ENCODE results near the gene DENND10.
A peak's percentile ranks its signal among the peaks of the same experiment; 100 is the strongest.
"Not testable (repeated sequence)": the region's sequence is repeated elsewhere in the genome, so short reads cannot be mapped to it uniquely, and the experiment has no call there.

The DENND10 gene

DNA sequence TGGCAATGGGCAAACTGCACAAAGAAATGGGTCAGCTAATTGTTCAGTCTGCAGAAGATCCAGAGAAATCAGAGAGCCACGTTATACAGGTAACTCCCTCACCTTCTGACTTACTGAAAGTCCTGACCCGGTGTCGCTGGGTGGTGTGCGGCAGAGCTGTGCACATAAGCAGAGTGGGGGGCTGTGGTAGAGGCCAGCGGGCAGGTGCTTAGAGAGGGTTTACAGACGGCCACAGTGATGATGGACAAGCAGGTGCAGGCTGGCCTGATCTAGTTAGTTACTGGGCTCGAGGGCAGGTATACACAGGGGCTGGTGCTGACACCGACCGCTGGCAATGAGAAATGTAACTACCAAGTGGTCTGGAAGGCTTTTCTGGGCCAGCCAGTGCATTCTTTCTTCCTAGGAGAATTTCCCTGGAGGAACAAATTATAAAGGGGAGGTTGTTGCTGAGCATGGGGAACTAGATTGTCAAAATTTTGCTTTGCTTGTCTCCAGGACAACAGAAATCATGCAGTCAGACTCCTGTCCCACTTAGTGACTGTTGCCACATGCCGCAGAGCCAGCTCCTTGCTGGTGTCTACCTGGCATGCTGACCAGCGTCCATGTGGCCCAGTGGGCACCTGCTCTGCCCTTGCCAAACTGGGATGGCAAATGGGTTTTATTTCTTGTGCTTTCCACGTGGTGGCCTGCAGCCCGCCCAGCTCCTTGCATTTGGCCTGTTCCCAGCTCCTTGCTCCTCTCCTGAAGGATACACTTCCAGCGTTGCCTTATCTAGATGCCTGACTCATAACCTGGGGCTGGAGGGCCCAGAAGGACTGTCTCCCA lies 28.8 kb downstream of the DENND10 start:
- H3K4me3 Mint-ChIP-seq: no peak overlapping the region
- no peaks in the 10 kb centered on the region for H3K9me3 Mint-ChIP-seq
- peaks cover 57% of the 10 kb centered on the region for H3K36me3 Mint-ChIP-seq (ENCODE audit: low read depth)
- H3K27me3 Mint-ChIP-seq (ENCODE audit: low read depth): no peaks in the 10 kb centered on the region
- no peaks in the 10 kb centered on the region for H3K4me1 Mint-ChIP-seq
- TF ChIP-seq, protein P1, sequence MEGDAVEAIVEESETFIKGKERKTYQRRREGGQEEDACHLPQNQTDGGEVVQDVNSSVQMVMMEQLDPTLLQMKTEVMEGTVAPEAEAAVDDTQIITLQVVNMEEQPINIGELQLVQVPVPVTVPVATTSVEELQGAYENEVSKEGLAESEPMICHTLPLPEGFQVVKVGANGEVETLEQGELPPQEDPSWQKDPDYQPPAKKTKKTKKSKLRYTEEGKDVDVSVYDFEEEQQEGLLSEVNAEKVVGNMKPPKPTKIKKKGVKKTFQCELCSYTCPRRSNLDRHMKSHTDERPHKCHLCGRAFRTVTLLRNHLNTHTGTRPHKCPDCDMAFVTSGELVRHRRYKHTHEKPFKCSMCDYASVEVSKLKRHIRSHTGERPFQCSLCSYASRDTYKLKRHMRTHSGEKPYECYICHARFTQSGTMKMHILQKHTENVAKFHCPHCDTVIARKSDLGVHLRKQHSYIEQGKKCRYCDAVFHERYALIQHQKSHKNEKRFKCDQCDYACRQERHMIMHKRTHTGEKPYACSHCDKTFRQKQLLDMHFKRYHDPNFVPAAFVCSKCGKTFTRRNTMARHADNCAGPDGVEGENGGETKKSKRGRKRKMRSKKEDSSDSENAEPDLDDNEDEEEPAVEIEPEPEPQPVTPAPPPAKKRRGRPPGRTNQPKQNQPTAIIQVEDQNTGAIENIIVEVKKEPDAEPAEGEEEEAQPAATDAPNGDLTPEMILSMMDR (IDR thresholded peaks at IDR 0.05; ENCODE audit: unreplicated experiment in 3 of 3): no peak
- no peak overlapping the region for H3K27ac Mint-ChIP-seq

DNA sequence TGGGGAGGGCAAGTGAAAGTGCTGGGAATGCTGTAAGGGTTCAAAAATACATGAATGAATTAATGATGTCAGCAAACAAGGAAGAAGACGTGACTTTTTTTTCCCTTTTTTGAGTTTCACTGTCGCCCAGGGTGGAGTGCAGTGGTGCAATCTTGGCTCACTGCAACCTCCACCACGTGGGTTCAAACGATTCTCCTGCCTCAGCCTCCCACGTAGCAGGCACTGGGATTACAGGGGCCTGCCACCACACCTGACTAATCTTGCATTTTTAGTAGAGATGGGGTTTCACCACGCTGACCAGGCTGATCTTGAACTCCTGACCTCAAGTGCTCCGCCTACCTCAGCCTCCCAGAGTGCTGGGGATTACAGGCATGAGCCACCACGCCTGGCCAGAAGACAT lies 30.0 kb downstream of the DENND10 start:
- Mint-ChIP-seq H3K27ac (no peak overlapping the region), H3K9me3 (no peaks in the 10 kb centered on the region), H3K4me3 (no peak overlapping the region), H3K27me3 (ENCODE audit: low read depth) (no peaks in the 10 kb centered on the region), H3K36me3 (ENCODE audit: low read depth) (peaks cover 58% of the 10 kb centered on the region), H3K4me1 (no peaks in the 10 kb centered on the region)
- TF ChIP-seq, protein P1 (IDR thresholded peaks at IDR 0.05; ENCODE audit: unreplicated experiment in 3 of 3): no peak

DNA sequence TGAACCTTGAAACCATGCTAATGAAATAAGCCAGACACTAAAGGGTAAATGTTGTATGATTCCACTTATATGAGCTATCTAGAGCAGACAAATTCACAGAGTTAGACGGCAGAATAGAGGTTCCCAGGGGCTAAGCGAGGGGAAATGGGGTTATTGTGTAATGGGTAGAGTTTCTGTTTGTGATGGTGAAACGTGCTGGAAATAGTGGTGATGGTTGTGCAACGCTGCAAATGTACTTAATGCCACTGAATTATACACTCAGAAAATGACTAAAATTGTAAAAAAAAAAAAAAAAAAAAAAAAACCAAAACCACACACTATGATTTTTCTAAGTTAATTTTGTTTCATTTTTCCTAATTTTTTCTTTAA lies 31.6 kb downstream of the DENND10 start:
- Mint-ChIP-seq H3K4me1 (no peaks in the 10 kb centered on the region), H3K4me3 (no peak overlapping the region), H3K9me3 (no peaks in the 10 kb centered on the region), H3K27ac (no peak overlapping the region), H3K36me3 (ENCODE audit: low read depth) (peaks cover 55% of the 10 kb centered on the region), H3K27me3 (ENCODE audit: low read depth) (no peaks in the 10 kb centered on the region)
- TF ChIP-seq, protein P1 (IDR thresholded peaks at IDR 0.05; ENCODE audit: unreplicated experiment in 3 of 3): no peak

DNA sequence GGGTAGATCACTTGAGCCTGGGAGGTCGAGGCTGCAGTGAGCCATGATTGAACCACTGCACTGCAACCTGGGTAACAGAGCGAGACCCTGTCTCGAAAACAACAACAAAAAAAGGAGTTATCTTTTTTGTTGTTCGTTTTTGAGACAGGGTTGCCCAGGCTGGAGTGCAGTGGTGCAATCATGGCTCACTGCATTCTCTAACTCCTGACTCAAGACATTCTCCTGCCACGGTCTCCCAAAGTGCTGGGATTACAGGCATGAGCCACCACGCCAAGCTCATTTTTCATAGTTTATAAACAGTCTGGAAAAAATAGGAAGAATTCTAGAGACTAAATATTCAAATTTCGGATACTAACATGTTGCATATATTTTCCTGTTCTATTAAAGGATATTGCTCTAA lies 32.2 kb downstream of the DENND10 start:
- peaks cover 55% of the 10 kb centered on the region for H3K36me3 Mint-ChIP-seq (ENCODE audit: low read depth)
- no peaks in the 10 kb centered on the region for H3K27me3 Mint-ChIP-seq (ENCODE audit: low read depth)
- TF ChIP-seq, protein P1 (IDR thresholded peaks at IDR 0.05; ENCODE audit: unreplicated experiment in 3 of 3): no peak
- H3K27ac Mint-ChIP-seq: no peak overlapping the region
- H3K4me1 Mint-ChIP-seq: no peaks in the 10 kb centered on the region
- H3K9me3 Mint-ChIP-seq: no peaks in the 10 kb centered on the region
- H3K4me3 Mint-ChIP-seq: no peak overlapping the region

DNA sequence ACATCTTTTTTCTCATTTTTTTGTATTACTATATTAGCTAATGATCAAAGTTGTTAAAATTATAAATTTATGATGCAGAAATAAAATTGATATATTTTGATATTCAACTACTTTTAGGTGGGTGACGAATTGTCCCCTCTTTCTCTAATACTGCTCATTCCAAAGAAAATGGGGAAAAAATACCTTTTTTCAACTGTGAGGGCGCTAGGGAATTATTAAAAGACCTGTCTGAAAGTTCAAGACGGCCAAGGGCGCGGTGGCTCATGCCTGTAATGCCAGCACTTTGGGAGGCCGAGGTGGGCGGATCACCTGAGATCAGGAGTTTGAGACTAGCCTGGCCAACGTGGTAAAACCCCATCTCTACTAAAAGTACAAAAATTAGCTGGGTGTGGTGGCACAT lies 34.0 kb downstream of the DENND10 start:
- H3K36me3 Mint-ChIP-seq (ENCODE audit: low read depth): peaks cover 45% of the 10 kb centered on the region
- H3K9me3 Mint-ChIP-seq; H3K4me1 Mint-ChIP-seq; H3K4me3 Mint-ChIP-seq; H3K27ac Mint-ChIP-seq; H3K27me3 Mint-ChIP-seq (ENCODE audit: low read depth): not testable (repeated sequence)

DNA sequence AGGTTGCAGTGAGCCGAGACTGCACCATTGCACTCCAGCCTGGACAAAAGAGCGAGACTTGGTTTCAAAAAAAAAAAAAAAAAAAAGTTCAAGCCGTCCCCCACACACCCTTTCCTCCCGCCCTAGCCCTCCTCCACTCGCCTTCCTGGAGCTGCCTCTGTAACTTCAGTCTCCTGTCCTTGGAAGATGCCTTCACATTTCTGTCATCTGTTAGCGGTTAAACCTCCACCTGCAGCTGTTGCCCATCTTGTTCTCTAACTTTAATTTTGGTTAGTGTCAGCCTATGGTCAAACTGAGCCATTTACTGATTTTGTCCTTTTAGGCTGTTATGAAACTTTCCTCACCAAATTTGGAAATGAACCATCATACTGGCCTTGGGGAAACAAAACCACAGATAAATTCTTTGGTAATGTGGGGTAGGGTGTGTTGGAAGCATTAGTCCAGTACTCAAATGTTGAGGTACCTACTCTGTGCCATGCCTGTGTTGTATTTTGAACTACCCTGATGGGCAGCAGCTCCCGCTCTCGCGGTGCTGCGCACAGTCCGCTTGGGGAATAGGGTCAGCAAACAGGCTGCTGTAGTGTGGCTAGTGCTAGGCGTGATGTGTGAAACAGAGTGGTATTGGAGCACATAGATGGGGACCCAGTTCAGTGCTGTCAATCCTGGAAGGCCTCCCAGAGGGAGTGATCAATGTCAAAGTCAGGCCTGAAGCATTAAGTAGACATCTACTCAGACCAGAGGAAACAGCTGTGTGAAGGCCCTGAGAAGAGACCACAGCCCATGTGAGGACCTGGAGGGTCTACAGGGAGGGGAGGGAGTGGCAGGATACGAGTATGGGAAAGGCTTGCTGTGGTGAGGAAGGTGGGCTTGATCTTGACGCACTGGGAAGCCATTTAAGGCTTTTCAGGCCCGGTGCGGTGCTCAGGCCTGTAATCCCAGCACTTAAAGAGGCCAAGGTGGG lies 34.7 kb downstream of the DENND10 start:
- Mint-ChIP-seq H3K36me3 (ENCODE audit: low read depth) (peaks cover 41% of the 10 kb centered on the region), H3K27ac (peak overlapping the region in 1 of 3 experiments; percentile 34), H3K4me1 (no peaks in the 10 kb centered on the region), H3K27me3 (ENCODE audit: low read depth) (no peaks in the 10 kb centered on the region), H3K9me3 (no peaks in the 10 kb centered on the region), H3K4me3 (no peak overlapping the region)
- TF ChIP-seq, protein P1 (IDR thresholded peaks at IDR 0.05; ENCODE audit: unreplicated experiment in 3 of 3): no peak
